HG02840 (cell line): ENCODE data around the gene NMUR2.

Source experiments
- ATAC-seq: cut with Tn5 transposase; IDR thresholded peaks from one replicate; pipeline ENCODE4 v1.9.1; 2021; ENCODE audit warnings: mild to moderate bottlenecking, moderate library complexity, moderate number of reproducible peaks; ENCODE audit not compliant: unreplicated experiment, low FRiP score

The NMUR2 gene

GRCh38 chr5:152374711-152375275 lies 30.3 kb downstream of the NMUR2 start:
- ATAC-seq: no peak

GRCh38 chr5:152372875-152373274 lies 32.2 kb downstream of the NMUR2 start:
- no peak for ATAC-seq

GRCh38 chr5:152369298-152369697 lies 35.8 kb downstream of the NMUR2 start:
- ATAC-seq: no peak

- no peak for ATAC-seq
Observed at GRCh38 chr5:152367554-152367953, 37.5 kb downstream of the NMUR2 start.

- ATAC-seq: no peak
Observed at GRCh38 chr5:152366716-152367115, 38.4 kb downstream of the NMUR2 start.

- no peak for ATAC-seq
Observed at GRCh38 chr5:152364899-152365298, 40.2 kb downstream of the NMUR2 start.

- ATAC-seq: no peak
Observed at GRCh38 chr5:152364172-152364571, 40.9 kb downstream of the NMUR2 start.

GRCh38 chr5:152358861-152359568 lies 46.1 kb downstream of the NMUR2 start:
- no peak for ATAC-seq

GRCh38 chr5:152356506-152356905 lies 48.6 kb downstream of the NMUR2 start:
- no peak for ATAC-seq

- no peak for ATAC-seq
Observed at GRCh38 chr5:152355061-152355460, 50.0 kb downstream of the NMUR2 start.

GRCh38 chr5:152353001-152353400 lies 52.1 kb downstream of the NMUR2 start:
- ATAC-seq: no peak

GRCh38 chr5:152349683-152350526 lies 55.2 kb downstream of the NMUR2 start:
- ATAC-seq: no peak
